Transverse colon (tissue), 4 donors: Measurements from ENCODE around the gene DUSP2. TPM values are rescaled to one million over a fixed set of nuclear protein-coding genes. Genes with fewer than 3 reads are reported as not detected.

ENCODE experiments used
- DNase-seq: peaks from one replicate; pipeline ENCODE4 v3.0.0-alpha.2; 2019
- H3K27ac ChIP-seq, 4 donors: fragments of 200-600 bp; sonication (generic); 2 replicates each; pipeline ENCODE4 v1.5.1; 2016 to 2018; ENCODE audit warnings: inconsistent platforms in 4 of 4
- H3K27me3 ChIP-seq: fragments of 200-600 bp; sonication (generic); 2 replicates; pipeline ENCODE4 v1.5.1; 2017; ENCODE audit warnings: inconsistent platforms
- H3K36me3 ChIP-seq, 4 donors: fragments of 200-600 bp; sonication (generic); 2 replicates each; pipeline ENCODE4 v1.5.1; 2017 to 2019; ENCODE audit warnings: inconsistent platforms in 4 of 4
- H3K4me1 ChIP-seq, 4 donors: fragments of 200-600 bp; sonication (generic); 2 replicates each; pipeline ENCODE4 v1.5.1; 2017 to 2020; ENCODE audit warnings: inconsistent platforms in 4 of 4
- H3K4me3 ChIP-seq, 4 donors: fragments of 200-600 bp; sonication (generic); 1 replicate in 1 of 4; 2 replicates in 3 of 4; pipeline versions ENCODE4 v1.5.1 to v1.6.1; 2017 to 2019; ENCODE audit warnings: inconsistent platforms in 4 of 4
- H3K9me3 ChIP-seq, 2 donors: fragments of 200-600 bp; sonication (generic); 2 replicates each; pipeline ENCODE4 v1.5.1; 2017 to 2019; ENCODE audit warnings: inconsistent platforms in 2 of 2
- EP300 ChIP-seq: sonication (generic); formaldehyde crosslinking; IDR thresholded peaks from one replicate; pipeline ENCODE4 v1.6.1; 2017; ENCODE audit warnings: antibody characterized with exemption, low read depth
- POLR2A ChIP-seq: fragments of 450-650 bp; IDR thresholded peaks from one replicate; pipeline ENCODE4 v1.6.1; 2016; ENCODE audit warnings: antibody characterized with exemption, mild to moderate bottlenecking, moderate library complexity
- POLR2AphosphoS5 ChIP-seq, 3 donors: sonication (generic); formaldehyde crosslinking; IDR thresholded peaks; one replicate each; pipeline ENCODE4 v1.6.1; 2016; ENCODE audit warnings: antibody characterized with exemption in 3 of 3
- WGBS, 2 donors: methylation state at CpG; one replicate each; pipeline ENCODE4 v1.1.5; 2018; ENCODE audit warnings: low coverage in 1 of 2; 5-methylcytosine and 5-hydroxymethylcytosine counted together
- in situ Hi-C, 4 donors: fragments of 200-750 bp; cut with MboI; loops; one replicate each; pipeline versions ENCODE4 v1.15.0 to v1.15.1; 2017; ENCODE audit warnings: low sequenced_read_pairs in 3 of 4, low pct_ligation_motif_present in 1 of 4, low pct_unique_long_range_greater_than_20kb in 1 of 4
- intact Hi-C: fragments of 100-400 bp; cut with DNase I; formaldehyde crosslinking; loops from one replicate; pipeline ENCODE4 v1.15.1; 2023; ENCODE audit warnings: low total_unique reads
- total RNA-seq, 4 donors: library from RNA; depleted of rRNA; stranded (reverse); fragments of >200 nt; gene quantifications; one replicate each; pipeline ENCODE4 v1.1.0, GENCODE V29; 2016
- TF ChIP-seq, protein P1 (sequence below), 5 experiments: fragments of 200-600 bp in 3 of 5; fragments of 450-650 bp in 2 of 5; sonication (generic) in 3 of 5; IDR thresholded peaks; 1 replicate in 2 of 5; 2 replicates in 3 of 5; pipeline ENCODE4 v1.5.1; 2016 to 2017; ENCODE audit warnings: antibody characterized with exemption in 5 of 5, inconsistent platforms in 3 of 5, mild to moderate bottlenecking in 2 of 5, moderate library complexity in 1 of 5

The DUSP2 gene
- total RNA-seq, 4 donors from 2014 or later: 1.6 to 25.1 (median 9.1) TPM; not detected in 1

- 83 to 98% methylated on average over 3 to 8 of the region's 8 CpGs for WGBS, 2 donors
- Histone ChIP-seq H3K27me3 (no peaks in the 10 kb centered on the region), H3K9me3 (peaks cover 0 to 9% of the 10 kb centered on the region in 2 donors), H3K36me3 (no peaks in the 10 kb centered on the region), H3K27ac (no peak overlapping the region), H3K4me3 (no peak overlapping the region), H3K4me1 (peaks cover 0 to 9% (median 0%) of the 10 kb centered on the region in 4 donors)
- intact Hi-C loops (no loop called here), in situ Hi-C loops (loop anchor here in 3 of 4 donors (25.0 kb wide), 1 partner anchor 94 kb away; no protein-coding TSS in a partner anchor)
- no peak for TF ChIP-seq EP300
- TF ChIP-seq, protein P1, sequence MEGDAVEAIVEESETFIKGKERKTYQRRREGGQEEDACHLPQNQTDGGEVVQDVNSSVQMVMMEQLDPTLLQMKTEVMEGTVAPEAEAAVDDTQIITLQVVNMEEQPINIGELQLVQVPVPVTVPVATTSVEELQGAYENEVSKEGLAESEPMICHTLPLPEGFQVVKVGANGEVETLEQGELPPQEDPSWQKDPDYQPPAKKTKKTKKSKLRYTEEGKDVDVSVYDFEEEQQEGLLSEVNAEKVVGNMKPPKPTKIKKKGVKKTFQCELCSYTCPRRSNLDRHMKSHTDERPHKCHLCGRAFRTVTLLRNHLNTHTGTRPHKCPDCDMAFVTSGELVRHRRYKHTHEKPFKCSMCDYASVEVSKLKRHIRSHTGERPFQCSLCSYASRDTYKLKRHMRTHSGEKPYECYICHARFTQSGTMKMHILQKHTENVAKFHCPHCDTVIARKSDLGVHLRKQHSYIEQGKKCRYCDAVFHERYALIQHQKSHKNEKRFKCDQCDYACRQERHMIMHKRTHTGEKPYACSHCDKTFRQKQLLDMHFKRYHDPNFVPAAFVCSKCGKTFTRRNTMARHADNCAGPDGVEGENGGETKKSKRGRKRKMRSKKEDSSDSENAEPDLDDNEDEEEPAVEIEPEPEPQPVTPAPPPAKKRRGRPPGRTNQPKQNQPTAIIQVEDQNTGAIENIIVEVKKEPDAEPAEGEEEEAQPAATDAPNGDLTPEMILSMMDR (IDR thresholded peaks at IDR 0.05): no peak
- no peak for TF ChIP-seq POLR2AphosphoS5 (IDR thresholded peaks at IDR 0.05)
- TF ChIP-seq POLR2A: no peak
- no peak for DNase-seq
Observed at GRCh38 chr2:96105994-96106715, 39.1 kb downstream of the DUSP2 start.

DNA sequence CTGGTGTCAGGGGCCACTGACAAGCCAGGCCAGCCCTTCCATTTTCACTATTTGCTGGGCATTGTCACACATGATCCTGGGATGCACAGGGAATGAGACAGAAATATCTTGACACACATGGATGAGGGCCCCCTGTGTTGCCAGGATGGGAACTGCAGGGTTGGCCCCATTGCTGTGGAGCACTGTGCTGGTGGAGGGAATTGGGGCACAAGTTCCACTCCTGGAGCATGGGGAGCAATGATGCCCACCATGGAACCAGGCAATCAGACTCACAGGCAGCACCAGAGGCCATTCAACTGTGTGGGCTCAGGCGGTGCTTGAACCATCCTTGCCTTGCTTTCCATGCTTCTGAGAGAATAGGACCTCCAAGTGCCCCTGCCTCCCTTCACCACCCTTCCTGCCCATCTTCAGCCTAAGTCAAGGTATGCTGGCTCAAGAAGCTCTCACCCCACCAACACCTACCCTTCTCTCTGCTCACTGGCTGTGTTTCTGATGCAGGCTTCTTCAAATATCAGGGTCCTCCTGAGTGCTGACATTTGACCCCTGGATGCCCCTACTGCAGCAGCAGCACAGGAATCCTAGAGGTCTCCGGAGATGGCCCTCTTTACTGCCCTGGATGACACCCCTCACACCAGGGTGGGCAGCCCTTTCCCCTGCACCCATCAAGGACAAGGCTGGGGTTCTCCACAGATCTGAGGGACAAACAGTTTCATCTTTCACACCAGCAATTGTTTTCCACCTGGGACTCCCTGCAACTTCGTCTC lies 39.9 kb downstream of the DUSP2 start:
- in situ Hi-C loops: loop anchor here in 3 of 4 donors (25.0 kb wide), 1 partner anchor 93 kb away; no protein-coding TSS in a partner anchor

GRCh38 chr2:96104487-96104861 lies 40.8 kb downstream of the DUSP2 start:
- WGBS, 2 donors: 90% methylated on average over 6 of the region's 6 CpGs; no CpG with 5 or more reads in 1 of the 2 donors
- peaks cover 0 to 9% of the 10 kb centered on the region in 2 donors for H3K9me3 ChIP-seq
- intact Hi-C loops: no loop called here
- H3K4me3 ChIP-seq: no peak overlapping the region
- no peaks in the 10 kb centered on the region for H3K27me3 ChIP-seq
- H3K4me1 ChIP-seq: peaks cover 0 to 9% (median 0%) of the 10 kb centered on the region in 4 donors
- peak; percentile 2 for DNase-seq
- in situ Hi-C loops: loop anchor here in 3 of 4 donors (25.0 kb wide), 1 partner anchor 92 kb away; no protein-coding TSS in a partner anchor
- TF ChIP-seq, protein P1 (IDR thresholded peaks at IDR 0.05): no peak
- TF ChIP-seq POLR2A (no peak), POLR2AphosphoS5 (IDR thresholded peaks at IDR 0.05) (no peak), EP300 (no peak)
- no peak overlapping the region for H3K27ac ChIP-seq
- no peaks in the 10 kb centered on the region for H3K36me3 ChIP-seq

More for the DNA sequence above, 39.9 kb downstream of the DUSP2 start:
- Histone ChIP-seq H3K27me3 (no peaks in the 10 kb centered on the region), H3K27ac (no peak overlapping the region), H3K9me3 (peaks cover 0 to 9% of the 10 kb centered on the region in 2 donors), H3K36me3 (no peaks in the 10 kb centered on the region), H3K4me1 (peaks cover 0 to 9% (median 0%) of the 10 kb centered on the region in 4 donors), H3K4me3 (no peak overlapping the region)
- intact Hi-C loops: no loop called here
- DNase-seq: peak; percentile 3
- WGBS, 2 donors: 88% methylated on average over 3 of the region's 3 CpGs; no CpG with 5 or more reads in 1 of the 2 donors
- TF ChIP-seq POLR2A: no peak
- TF ChIP-seq POLR2AphosphoS5 (IDR thresholded peaks at IDR 0.05): no peak
- TF ChIP-seq, protein P1 (IDR thresholded peaks at IDR 0.05): no peak
- TF ChIP-seq EP300: no peak
